H1 (cell line): ENCODE results near the gene PPP2R2B. TPM values are rescaled to one million over a fixed set of nuclear protein-coding genes. Genes with fewer than 3 reads are reported as not detected.

ENCODE experiments used
- CTCF ChIP-seq, 3 experiments: IDR thresholded peaks; 1 replicate in 2 of 3; 2 replicates in 1 of 3; pipeline versions ENCODE4 v1.5.1 to v1.6.1; 2011; ENCODE audit warnings: low read length in 3 of 3, mild to moderate bottlenecking in 3 of 3, inconsistent platforms in 2 of 3, low read depth in 1 of 3, moderate library complexity in 1 of 3; ENCODE audit not compliant: insufficient read depth in 1 of 3; ENCODE audit errors: control extremely low read depth in 1 of 3
- TCF12 ChIP-seq: IDR thresholded peaks from 2 replicates; pipeline ENCODE4 v1.6.1; 2011; ENCODE audit warnings: low read depth, mild to moderate bottlenecking, low read length
- polyA plus RNA-seq, 7 experiments: library from polyadenylated mRNA; depleted of rRNA in 3 of 7; stranded (reverse) in 5 of 7; unstranded in 2 of 7; fragments of >200 nt in 5 of 7; fragments of 200-250 nt in 2 of 7; gene quantifications; 1 replicate in 5 of 7; 2 replicates in 1 of 7; 4 replicates in 1 of 7; pipeline versions ENCODE4 v1.2.1 to v1.2.3, GENCODE V29; 2011 to 2013; ENCODE audit warnings: missing spikeins in 2 of 7, mixed read lengths in 2 of 7
- total RNA-seq: library from RNA; stranded (reverse); fragmentation: NEBNext Ultra II Directional; extraction: Animal tissue kit (Norgen Biotek cat#: 25700); gene quantifications from 2 replicates; pipeline ENCODE4 v1.2.1, GENCODE V29; 2021

Gene PPP2R2B
- total and polyA plus RNA-seq, 2 of the 8 experiments (the other 6 are each of a cell fraction or from before 2014, with no cell fraction given): 21.1 to 37.1 TPM

DNA sequence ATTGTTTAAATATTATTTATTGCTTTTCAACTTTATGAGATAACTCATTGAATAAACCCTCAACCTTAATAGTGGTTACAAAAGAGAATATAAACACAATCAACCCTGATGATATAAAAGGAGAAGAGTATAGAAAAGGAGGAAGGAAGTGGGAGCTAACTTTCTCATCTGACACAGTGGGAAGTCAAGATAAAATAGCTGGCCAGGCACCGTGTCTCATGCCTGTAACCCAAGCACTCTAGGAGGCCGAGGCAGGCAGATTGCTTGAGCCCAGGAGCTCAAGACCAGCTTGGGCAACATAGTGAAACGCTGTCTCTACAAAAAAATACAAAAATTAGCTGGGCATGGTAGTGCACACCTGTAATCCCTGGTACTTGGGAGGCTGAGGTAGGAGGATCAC lies 93.5 kb downstream of the PPP2R2B start (continued):
- TF ChIP-seq CTCF (IDR thresholded peaks at IDR 0.05; ENCODE audit: control extremely low read depth in 1 of 3, insufficient read depth in 1 of 3, low read depth in 1 of 3, low read length in 3 of 3): no peak
- TF ChIP-seq TCF12: no peak
